Dendritic cell treated with granulocyte-macrophage colony-stimulating factor and Interleukin-4, amounts not matched to agents 40 ng/mL and 50 ng/mL, for 4 days (primary cell): ENCODE data around the gene RSAD2.

Experiments used
- H3K27ac Mint-ChIP-seq: one replicate; pipeline ENCODE4 v1.8.0; 2022; ENCODE audit warnings: mild to moderate bottlenecking, mixed read lengths
- H3K27me3 Mint-ChIP-seq: one replicate; pipeline ENCODE4 v1.8.0; 2022; ENCODE audit warnings: mild to moderate bottlenecking, mixed read lengths
- H3K36me3 Mint-ChIP-seq: one replicate; pipeline ENCODE4 v1.8.0; 2022; ENCODE audit warnings: low read depth, mixed read lengths
- H3K4me1 Mint-ChIP-seq: one replicate; pipeline ENCODE4 v1.8.0; 2022; ENCODE audit warnings: low read depth, mixed read lengths
- H3K4me3 Mint-ChIP-seq: one replicate; pipeline ENCODE4 v1.8.0; 2022; ENCODE audit warnings: mild to moderate bottlenecking, moderate library complexity, mixed read lengths
- H3K9me3 Mint-ChIP-seq: one replicate; pipeline ENCODE4 v1.8.0; 2022; ENCODE audit warnings: mixed read lengths
- intact Hi-C: fragments of 100-400 bp; cut with micrococcal nuclease; formaldehyde crosslinking; loops from one replicate; pipeline ENCODE4 v1.15.0; 2022

The RSAD2 gene

GRCh38 chr2:6905668-6906067 is 28.1 kb downstream of the RSAD2 start:
- peaks cover 13% of the 10 kb centered on the region for H3K4me1 Mint-ChIP-seq
- H3K36me3 Mint-ChIP-seq = no peaks in the 10 kb centered on the region
- H3K27me3 Mint-ChIP-seq = no peaks in the 10 kb centered on the region
- no peak overlapping the region for H3K27ac Mint-ChIP-seq
- intact Hi-C loops = no loop called here
- H3K9me3 Mint-ChIP-seq = no peaks in the 10 kb centered on the region
- H3K4me3 Mint-ChIP-seq = no peak overlapping the region

GRCh38 chr2:6906165-6906741 is 28.7 kb downstream of the RSAD2 start:
- H3K4me3 Mint-ChIP-seq = no peak overlapping the region
- H3K27me3 Mint-ChIP-seq = no peaks in the 10 kb centered on the region
- H3K27ac Mint-ChIP-seq = no peak overlapping the region
- H3K9me3 Mint-ChIP-seq = no peaks in the 10 kb centered on the region
- intact Hi-C loops = no loop called here
- H3K36me3 Mint-ChIP-seq = no peaks in the 10 kb centered on the region
- peaks cover 14% of the 10 kb centered on the region for H3K4me1 Mint-ChIP-seq

GRCh38 chr2:6908291-6908690 is 30.7 kb downstream of the RSAD2 start:
- intact Hi-C loops = no loop called here

DNA sequence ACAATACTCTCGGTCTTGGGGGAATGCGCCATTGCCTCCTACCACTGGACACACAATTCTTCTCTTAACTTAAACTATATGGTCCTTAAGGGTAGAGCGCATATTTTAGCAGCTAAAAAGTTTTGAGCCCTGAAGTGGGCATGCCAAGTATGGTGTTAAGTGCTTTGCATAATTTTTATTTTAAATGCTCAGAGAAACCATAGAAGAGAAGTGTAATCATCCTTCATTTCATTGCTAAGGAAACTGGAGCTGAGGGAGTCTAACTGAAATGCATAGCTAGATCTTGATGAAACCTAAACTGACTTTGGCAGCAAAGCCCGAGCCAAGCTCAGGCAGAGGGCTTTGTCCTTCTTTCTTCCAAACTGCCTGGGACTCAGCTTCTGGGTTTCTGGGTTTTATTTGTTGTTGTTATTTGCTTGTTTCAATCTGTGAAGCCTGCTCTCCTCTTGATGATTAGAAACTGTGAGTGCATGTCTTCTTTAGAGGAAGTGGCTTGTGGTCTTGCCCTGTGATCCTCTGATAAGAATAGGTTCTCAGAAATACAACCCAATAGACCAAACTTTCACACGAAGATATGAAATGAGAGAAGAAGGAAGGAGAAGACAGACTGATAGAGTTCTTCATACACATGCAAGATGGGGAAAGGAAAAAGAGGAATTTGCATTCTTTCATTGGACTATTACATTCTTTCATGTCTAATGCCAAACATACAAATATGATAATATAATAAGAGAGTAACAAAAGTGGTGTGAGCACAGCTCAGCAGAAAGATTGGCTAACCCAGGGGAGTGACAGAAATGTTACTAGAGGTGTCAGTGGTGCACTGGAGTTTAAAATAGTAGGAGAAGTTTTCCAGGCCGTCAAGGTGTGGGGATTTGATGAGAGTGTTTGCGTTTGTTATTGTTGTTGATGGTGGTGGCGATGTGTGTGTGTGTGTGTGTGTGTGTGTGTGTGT is 32.1 kb downstream of the RSAD2 start:
- Mint-ChIP-seq H3K4me1 (peaks cover 14% of the 10 kb centered on the region), H3K27ac (no peak overlapping the region), H3K27me3 (peaks cover 1% of the 10 kb centered on the region), H3K36me3 (no peaks in the 10 kb centered on the region), H3K4me3 (no peak overlapping the region), H3K9me3 (no peaks in the 10 kb centered on the region)
- intact Hi-C loops = no loop called here

More at GRCh38 chr2:6908291-6908690, 30.7 kb downstream of the RSAD2 start:
- H3K9me3 Mint-ChIP-seq = no peaks in the 10 kb centered on the region
- H3K36me3 Mint-ChIP-seq = no peaks in the 10 kb centered on the region
- peaks cover 14% of the 10 kb centered on the region for H3K4me1 Mint-ChIP-seq
- no peak overlapping the region for H3K4me3 Mint-ChIP-seq
- no peaks in the 10 kb centered on the region for H3K27me3 Mint-ChIP-seq
- H3K27ac Mint-ChIP-seq = no peak overlapping the region

- Mint-ChIP-seq H3K36me3 (no peaks in the 10 kb centered on the region), H3K27ac (no peak overlapping the region), H3K27me3 (peaks cover 3% of the 10 kb centered on the region), H3K4me3 (no peak overlapping the region), H3K4me1 (peaks cover 14% of the 10 kb centered on the region), H3K9me3 (no peaks in the 10 kb centered on the region)
- intact Hi-C loops = no loop called here
These were observed 34.1 kb downstream of the RSAD2 start for GRCh38 chr2:6911721-6912120.

- intact Hi-C loops = no loop called here
- H3K9me3 Mint-ChIP-seq = no peaks in the 10 kb centered on the region
- H3K27ac Mint-ChIP-seq = no peak overlapping the region
- peaks cover 18% of the 10 kb centered on the region for H3K4me1 Mint-ChIP-seq
- no peaks in the 10 kb centered on the region for H3K36me3 Mint-ChIP-seq
- peaks cover 10% of the 10 kb centered on the region for H3K27me3 Mint-ChIP-seq
- no peak overlapping the region for H3K4me3 Mint-ChIP-seq
These were observed 36.0 kb downstream of the RSAD2 start for GRCh38 chr2:6913415-6914157.

GRCh38 chr2:6914828-6915227 is 37.3 kb downstream of the RSAD2 start:
- peaks cover 21% of the 10 kb centered on the region for H3K4me1 Mint-ChIP-seq
- no peak overlapping the region for H3K4me3 Mint-ChIP-seq
- H3K27ac Mint-ChIP-seq = no peak overlapping the region

GRCh38 chr2:6915399-6915798 is 37.8 kb downstream of the RSAD2 start:
- intact Hi-C loops = loop anchor here (5.0 kb wide), 1 partner anchor 97 kb away; no protein-coding TSS in a partner anchor
- no peak overlapping the region for H3K4me3 Mint-ChIP-seq
- H3K36me3 Mint-ChIP-seq = no peaks in the 10 kb centered on the region
- no peaks in the 10 kb centered on the region for H3K9me3 Mint-ChIP-seq
- H3K27ac Mint-ChIP-seq = no peak overlapping the region
- peaks cover 19% of the 10 kb centered on the region for H3K27me3 Mint-ChIP-seq
- H3K4me1 Mint-ChIP-seq = peaks cover 16% of the 10 kb centered on the region

More at GRCh38 chr2:6914828-6915227, 37.3 kb downstream of the RSAD2 start:
- Mint-ChIP-seq H3K27me3 (peaks cover 18% of the 10 kb centered on the region), H3K36me3 (no peaks in the 10 kb centered on the region), H3K9me3 (no peaks in the 10 kb centered on the region)
- intact Hi-C loops = loop anchor here (5.0 kb wide), 1 partner anchor 97 kb away; no protein-coding TSS in a partner anchor

GRCh38 chr2:6916224-6916623 is 38.6 kb downstream of the RSAD2 start:
- Mint-ChIP-seq H3K36me3 (no peaks in the 10 kb centered on the region), H3K27ac (no peak overlapping the region), H3K9me3 (no peaks in the 10 kb centered on the region), H3K27me3 (peaks cover 19% of the 10 kb centered on the region), H3K4me3 (no peak overlapping the region), H3K4me1 (peaks cover 12% of the 10 kb centered on the region)
- intact Hi-C loops = loop anchor here (5.0 kb wide), 1 partner anchor 96 kb away; no protein-coding TSS in a partner anchor

- Mint-ChIP-seq H3K9me3 (no peaks in the 10 kb centered on the region), H3K27ac (no peak overlapping the region)
These were observed 39.1 kb downstream of the RSAD2 start for GRCh38 chr2:6916736-6917070.

DNA sequence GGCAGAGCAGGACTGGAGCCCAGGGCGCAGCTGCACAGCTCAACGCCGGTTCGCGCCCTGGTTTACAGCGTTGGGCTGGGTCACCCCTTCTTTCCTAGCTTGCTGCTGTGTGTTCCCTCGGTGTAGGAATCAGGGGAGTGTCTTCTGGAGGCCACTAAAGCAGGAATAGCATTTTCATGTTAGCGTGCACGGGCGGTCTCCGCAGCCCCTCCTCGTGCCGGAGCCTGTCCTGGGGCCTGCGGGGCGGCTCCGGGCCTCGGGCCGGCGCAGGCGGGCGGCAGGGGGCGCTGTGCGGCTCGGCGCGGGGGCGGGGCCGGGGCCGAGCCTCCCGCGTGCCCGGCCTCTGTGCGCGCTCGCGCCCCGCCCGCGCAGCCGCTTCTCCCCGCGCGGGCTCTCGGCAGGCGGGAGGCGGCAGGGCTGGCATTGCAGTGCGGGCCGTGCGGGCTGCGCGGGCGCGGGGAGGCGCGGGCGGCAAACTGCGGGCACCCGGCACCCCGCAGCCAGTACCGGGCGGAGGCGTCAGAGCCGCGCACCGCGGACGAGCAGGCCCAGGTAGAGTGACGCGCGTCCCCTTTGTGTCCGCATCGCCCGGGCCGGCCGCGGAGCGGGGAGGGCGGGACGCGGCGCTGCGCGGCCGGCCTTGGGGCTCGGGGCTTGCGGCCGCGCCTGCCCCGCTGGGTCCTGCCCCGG is 39.6 kb downstream of the RSAD2 start, which contains the start of gene RNF144A:
Gene RNF144A (plus strand): TSS at position 342 of the 690 bp plus-strand sequence. CDS start 79,515 bp downstream, outside the sequence.
- Mint-ChIP-seq H3K9me3 (no peaks in the 10 kb centered on the region), H3K36me3 (no peaks in the 10 kb centered on the region), H3K27ac (no peak within 1 kb of the TSS), H3K27me3 (peaks cover 19% of the 10 kb centered on the region), H3K4me3 (peak within 1 kb of the TSS; percentile 58), H3K4me1 (peaks cover 12% of the 10 kb centered on the region)
- intact Hi-C loops = loop anchor here (5.0 kb wide), 1 partner anchor 95 kb away; no protein-coding TSS in a partner anchor

More at GRCh38 chr2:6916736-6917070, 39.1 kb downstream of the RSAD2 start:
- intact Hi-C loops = loop anchor here (5.0 kb wide), 1 partner anchor 96 kb away; no protein-coding TSS in a partner anchor
- Mint-ChIP-seq H3K27me3 (peaks cover 19% of the 10 kb centered on the region), H3K4me3 (peak overlapping the region; percentile 58), H3K36me3 (no peaks in the 10 kb centered on the region), H3K4me1 (peaks cover 12% of the 10 kb centered on the region)

DNA sequence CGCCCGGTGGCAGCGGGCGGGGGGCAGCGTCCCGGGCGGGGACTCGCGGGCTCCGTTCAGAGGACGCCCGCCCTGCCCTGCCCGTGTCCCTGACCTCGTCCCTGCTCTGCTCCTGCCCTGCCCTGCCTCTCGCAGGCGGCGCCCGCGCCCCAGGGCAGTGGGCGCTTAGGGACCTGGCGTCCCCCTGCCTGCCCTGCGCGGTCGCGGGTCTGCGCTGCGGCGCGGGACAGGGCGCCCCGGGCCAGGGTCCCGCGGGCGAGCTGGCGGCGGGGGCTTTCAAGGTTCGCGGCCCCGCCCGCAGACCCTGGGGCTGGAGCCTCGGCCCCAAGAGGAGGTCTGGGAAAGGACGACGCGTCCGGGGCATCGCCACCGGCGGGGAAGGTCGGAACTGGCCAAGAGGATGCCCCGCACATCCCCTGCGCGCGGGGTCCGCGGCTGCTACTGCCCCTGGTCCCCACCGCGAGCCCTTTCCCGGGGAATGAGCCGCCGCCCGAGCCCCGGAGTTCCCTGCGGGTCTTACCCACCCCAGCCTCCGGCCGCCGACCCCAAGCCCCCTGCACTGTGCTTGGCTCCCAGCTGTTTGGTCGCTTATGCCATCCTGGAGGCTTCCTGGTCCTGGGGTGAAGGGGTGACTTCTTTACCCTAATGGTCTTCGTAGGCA is 40.3 kb downstream of the RSAD2 start:
- H3K27me3 Mint-ChIP-seq = peaks cover 19% of the 10 kb centered on the region
- intact Hi-C loops = loop anchor here (5.0 kb wide), 1 partner anchor 94 kb away; no protein-coding TSS in a partner anchor
- no peaks in the 10 kb centered on the region for H3K36me3 Mint-ChIP-seq
- peak overlapping the region; percentile 57 for H3K4me3 Mint-ChIP-seq
- H3K27ac Mint-ChIP-seq = no peak overlapping the region
- H3K4me1 Mint-ChIP-seq = peaks cover 12% of the 10 kb centered on the region
- H3K9me3 Mint-ChIP-seq = no peaks in the 10 kb centered on the region
